H1 (cell line): ENCODE results near the gene TMEM181. TPM values are rescaled to one million over a fixed set of nuclear protein-coding genes. Genes with fewer than 3 reads are reported as not detected.

Experiments
- MAX ChIP-seq: IDR thresholded peaks from 2 replicates; pipeline ENCODE4 v1.6.1; 2012; ENCODE audit warnings: inconsistent platforms
- RBBP5 ChIP-seq: IDR thresholded peaks from 2 replicates; pipeline ENCODE4 v1.7.1; 2012; ENCODE audit warnings: low read depth, mild to moderate bottlenecking, inconsistent platforms, low read length, moderate library complexity, borderline replicate concordance
- polyA plus RNA-seq, 7 experiments: library from polyadenylated mRNA; depleted of rRNA in 3 of 7; stranded (reverse) in 5 of 7; unstranded in 2 of 7; fragments of >200 nt in 5 of 7; fragments of 200-250 nt in 2 of 7; gene quantifications; 1 replicate in 5 of 7; 2 replicates in 1 of 7; 4 replicates in 1 of 7; pipeline versions ENCODE4 v1.2.1 to v1.2.3, GENCODE V29; 2011 to 2013; ENCODE audit warnings: missing spikeins in 2 of 7, mixed read lengths in 2 of 7
- total RNA-seq: library from RNA; stranded (reverse); fragmentation: NEBNext Ultra II Directional; extraction: Animal tissue kit (Norgen Biotek cat#: 25700); gene quantifications from 2 replicates; pipeline ENCODE4 v1.2.1, GENCODE V29; 2021

Gene TMEM181
- total and polyA plus RNA-seq, 2 of the 8 experiments (the other 6 are each of a cell fraction or from before 2014, with no cell fraction given), result 8.6 to 19.0 TPM

GRCh38 chr6:158624684-158625682 is 65.1 kb downstream of the TMEM181 start (continued):
- TF ChIP-seq MAX, result no peak
- no peak for TF ChIP-seq RBBP5
